SK-N-SH (cell line): ENCODE measurements around the gene POLA1. TPM values are rescaled to one million over a fixed set of nuclear protein-coding genes. Genes with fewer than 3 reads are reported as not detected.

Experiments used
- CTCF ChIA-PET: fragments of 300-600, 350-600 bp; formaldehyde crosslinking; extraction: SDS; loops from one replicate; lab custom pipeline; 2021; lab: Yijun Ruan, JAX
- POLR2A ChIA-PET: fragments of 350-600 bp; sonication (Branson Sonifier 250); formaldehyde crosslinking; extraction: SDS; loops from one replicate; lab custom pipeline; 2020; ENCODE audit warnings: antibody characterized with exemption, inconsistent platforms; lab: Yijun Ruan, JAX
- DNase-seq: peaks from one replicate; pipeline ENCODE4 v3.0.0; 2012
- H2AFZ ChIP-seq: fragments of 200-600 bp; sonication (generic); 2 replicates; pipeline ENCODE4 v1.8.1; 2016; ENCODE audit warnings: antibody characterized with exemption, mild to moderate bottlenecking, low read depth
- H3F3A ChIP-seq: fragments of 200-600 bp; sonication (generic); replicated peaks from 2 replicates; pipeline ENCODE3; 2016; ENCODE audit warnings: antibody characterized with exemption, mild to moderate bottlenecking; ENCODE audit not compliant: insufficient read depth
- H3K27ac ChIP-seq, 2 experiments: fragments of 200-500 bp in 1 of 2; fragments of 200-600 bp in 1 of 2; sonication (Bioruptor generic) in 1 of 2; sonication (generic), shearing (Covaris generic) in 1 of 2; 2 replicates each; pipeline versions ENCODE4 v1.5.1 to v1.6.1; 2014 to 2016; ENCODE audit warnings: low read depth in 2 of 2, inconsistent platforms in 1 of 2, low read length in 1 of 2, mild to moderate bottlenecking in 1 of 2, mixed read lengths in 1 of 2
- H3K27me3 ChIP-seq: fragments of 200-600 bp; sonication (generic), shearing (Covaris generic); 2 replicates; pipeline ENCODE4 v1.6.1; 2016; ENCODE audit warnings: mixed run types; ENCODE audit not compliant: insufficient read depth
- H3K36me3 ChIP-seq, 2 experiments: fragments of 200-500 bp in 1 of 2; fragments of 200-600 bp in 1 of 2; sonication (Bioruptor generic) in 1 of 2; sonication (generic) in 1 of 2; replicated peaks in 1 of 2; 2 replicates each; pipeline versions ENCODE3 to v1.5.1; 2014 to 2016; ENCODE audit warnings: low read length in 1 of 2, mild to moderate bottlenecking in 1 of 2; ENCODE audit not compliant: insufficient read depth in 2 of 2, control insufficient read depth in 1 of 2
- H3K4me1 ChIP-seq, 2 experiments: fragments of 200-500 bp in 1 of 2; fragments of 200-600 bp in 1 of 2; sonication (Bioruptor generic) in 1 of 2; sonication (generic), shearing (Covaris generic) in 1 of 2; 2 replicates each; pipeline versions ENCODE4 v1.5.1 to v1.6.1; 2014 to 2016; ENCODE audit warnings: low read depth in 1 of 2, low read length in 1 of 2, mixed run types in 1 of 2; ENCODE audit not compliant: insufficient read depth in 2 of 2, control insufficient read depth in 1 of 2
- H3K4me2 ChIP-seq: fragments of 200-600 bp; sonication (generic), shearing (Covaris generic); 2 replicates; pipeline ENCODE4 v1.6.1; 2017; ENCODE audit warnings: mixed run types
- H3K4me3 ChIP-seq, 2 experiments: fragments of 200-500 bp in 1 of 2; fragments of 200-600 bp in 1 of 2; sonication (Bioruptor generic) in 1 of 2; sonication (generic), shearing (Covaris generic) in 1 of 2; 2 replicates each; pipeline versions ENCODE4 v1.5.1 to v1.8.1; 2014 to 2016; ENCODE audit warnings: low read depth in 2 of 2, inconsistent platforms in 1 of 2, low read length in 1 of 2, mild to moderate bottlenecking in 1 of 2, mixed read lengths in 1 of 2, moderate library complexity in 1 of 2
- H3K79me2 ChIP-seq: fragments of 200-600 bp; sonication (generic); 2 replicates; pipeline ENCODE4 v1.8.1; 2017; ENCODE audit warnings: mild to moderate bottlenecking; ENCODE audit not compliant: insufficient read depth
- H3K9ac ChIP-seq: fragments of 200-600 bp; sonication (generic); 2 replicates; pipeline ENCODE4 v1.6.1; 2017; ENCODE audit warnings: mixed run types
- H3K9me2 ChIP-seq: fragments of 200-600 bp; sonication (generic); 2 replicates; pipeline ENCODE4 v1.6.1; 2017; ENCODE audit warnings: mixed run types
- H3K9me3 ChIP-seq: fragments of 200-600 bp; sonication (generic); 2 replicates; pipeline ENCODE4 v1.6.1; 2017; ENCODE audit warnings: mixed run types, mild to moderate bottlenecking, moderate library complexity
- H4K20me1 ChIP-seq: fragments of 200-600 bp; sonication (generic); 2 replicates; pipeline ENCODE4 v1.6.1; 2017; ENCODE audit warnings: mild to moderate bottlenecking, mixed run types; ENCODE audit not compliant: insufficient read depth
- CHD2 ChIP-seq: fragments of 150-350 bp; IDR thresholded peaks from 2 replicates; pipeline ENCODE4 v1.6.1; 2018; ENCODE audit warnings: low read length; ENCODE audit not compliant: partially characterized antibody
- EZH2phosphoT487 ChIP-seq: fragments of 200-600 bp; sonication (generic); IDR thresholded peaks from 2 replicates; pipeline ENCODE4 v1.6.1; 2017; ENCODE audit warnings: low read depth, mixed run types, mild to moderate bottlenecking, antibody characterized with exemption, moderate library complexity, borderline replicate concordance
- FOSL2 ChIP-seq: IDR thresholded peaks from 2 replicates; pipeline ENCODE4 v1.4.0; 2012; ENCODE audit warnings: low read depth, mild to moderate bottlenecking, moderate library complexity, borderline replicate concordance
- GATA2 ChIP-seq: sonication (generic); formaldehyde crosslinking; IDR thresholded peaks from 2 replicates; pipeline ENCODE4 v1.5.0; 2020; ENCODE audit warnings: mild to moderate bottlenecking, missing genetic modification reagents
- JUND ChIP-seq: IDR thresholded peaks from 2 replicates; pipeline ENCODE4 v1.4.0; 2012
- NFIC ChIP-seq: IDR thresholded peaks from 2 replicates; pipeline ENCODE4 v1.4.0; 2012; ENCODE audit warnings: borderline replicate concordance
- NRF1 ChIP-seq: IDR thresholded peaks from 2 replicates; pipeline ENCODE4 v1.6.1; 2012; ENCODE audit warnings: low read depth, mild to moderate bottlenecking, low read length
- RAD21 ChIP-seq: IDR thresholded peaks from 2 replicates; pipeline ENCODE4 v1.6.1; 2012; ENCODE audit warnings: mild to moderate bottlenecking, low read length
- RCOR1 ChIP-seq: fragments of 150-350 bp; IDR thresholded peaks from 2 replicates; pipeline ENCODE4 v1.6.1; 2017; ENCODE audit warnings: antibody characterized with exemption, low read length
- RFX5 ChIP-seq: IDR thresholded peaks from 2 replicates; pipeline ENCODE4 v1.6.1; 2012; ENCODE audit warnings: mild to moderate bottlenecking, improper control_type of control experiment, low read length
- SIN3A ChIP-seq: IDR thresholded peaks from 2 replicates; pipeline ENCODE4 v1.6.1; 2012; ENCODE audit warnings: low read depth, mild to moderate bottlenecking, low read length, moderate library complexity, borderline replicate concordance
- SMC3 ChIP-seq: IDR thresholded peaks from 2 replicates; pipeline ENCODE4 v1.6.1; 2012; ENCODE audit warnings: low read depth, low read length, improper control_type of control experiment
- TCF12 ChIP-seq: IDR thresholded peaks from 2 replicates; pipeline ENCODE4 v1.4.0; 2012
- YY1 ChIP-seq: IDR thresholded peaks from 2 replicates; pipeline ENCODE4 v1.4.0; 2012; ENCODE audit warnings: low read depth, mild to moderate bottlenecking
- ZBTB33 ChIP-seq: IDR thresholded peaks from 2 replicates; pipeline ENCODE4 v1.4.0; 2012; ENCODE audit warnings: low read depth, borderline replicate concordance
- WGBS: methylation state at CpG from one replicate; pipeline ENCODE4 v1.1.6; 2017; ENCODE audit warnings: low lambda C conversion rate; 5-methylcytosine and 5-hydroxymethylcytosine counted together
- polyA plus RNA-seq, 3 experiments: library from polyadenylated mRNA; depleted of rRNA; stranded (reverse); fragments of >200 nt; gene quantifications; 2 replicates each; pipeline ENCODE4 v1.2.3, GENCODE V29; 2012
- TF ChIP-seq, protein P1 (sequence below): IDR thresholded peaks from 2 replicates; pipeline ENCODE4 v1.6.1; 2012; ENCODE audit warnings: mild to moderate bottlenecking, low read depth, low read length, moderate library complexity
- TF ChIP-seq, protein P2 (sequence below): IDR thresholded peaks from 2 replicates; pipeline ENCODE4; 2012
- TF ChIP-seq, protein P3 (sequence below): fragments of 150-350 bp; IDR thresholded peaks from 2 replicates; pipeline ENCODE4 v1.6.1; 2017; ENCODE audit warnings: antibody characterized with exemption, low read length, low read depth, borderline replicate concordance
- TF ChIP-seq, protein P4 (sequence below): fragments of 200-600 bp; sonication (generic); IDR thresholded peaks from 2 replicates; pipeline ENCODE4 v1.6.1; 2017; ENCODE audit warnings: antibody characterized with exemption, mild to moderate bottlenecking, moderate library complexity

Gene POLA1
- polyA plus RNA-seq, 1 of the 3 experiments (the other 2 are of a cell fraction), result 2.8 TPM

- H3K9me2 ChIP-seq, result no peaks in the 10 kb centered on the region
- H2AFZ ChIP-seq, result no peak overlapping the region
- no peak for TF ChIP-seq ZBTB33
- TF ChIP-seq, protein P1, sequence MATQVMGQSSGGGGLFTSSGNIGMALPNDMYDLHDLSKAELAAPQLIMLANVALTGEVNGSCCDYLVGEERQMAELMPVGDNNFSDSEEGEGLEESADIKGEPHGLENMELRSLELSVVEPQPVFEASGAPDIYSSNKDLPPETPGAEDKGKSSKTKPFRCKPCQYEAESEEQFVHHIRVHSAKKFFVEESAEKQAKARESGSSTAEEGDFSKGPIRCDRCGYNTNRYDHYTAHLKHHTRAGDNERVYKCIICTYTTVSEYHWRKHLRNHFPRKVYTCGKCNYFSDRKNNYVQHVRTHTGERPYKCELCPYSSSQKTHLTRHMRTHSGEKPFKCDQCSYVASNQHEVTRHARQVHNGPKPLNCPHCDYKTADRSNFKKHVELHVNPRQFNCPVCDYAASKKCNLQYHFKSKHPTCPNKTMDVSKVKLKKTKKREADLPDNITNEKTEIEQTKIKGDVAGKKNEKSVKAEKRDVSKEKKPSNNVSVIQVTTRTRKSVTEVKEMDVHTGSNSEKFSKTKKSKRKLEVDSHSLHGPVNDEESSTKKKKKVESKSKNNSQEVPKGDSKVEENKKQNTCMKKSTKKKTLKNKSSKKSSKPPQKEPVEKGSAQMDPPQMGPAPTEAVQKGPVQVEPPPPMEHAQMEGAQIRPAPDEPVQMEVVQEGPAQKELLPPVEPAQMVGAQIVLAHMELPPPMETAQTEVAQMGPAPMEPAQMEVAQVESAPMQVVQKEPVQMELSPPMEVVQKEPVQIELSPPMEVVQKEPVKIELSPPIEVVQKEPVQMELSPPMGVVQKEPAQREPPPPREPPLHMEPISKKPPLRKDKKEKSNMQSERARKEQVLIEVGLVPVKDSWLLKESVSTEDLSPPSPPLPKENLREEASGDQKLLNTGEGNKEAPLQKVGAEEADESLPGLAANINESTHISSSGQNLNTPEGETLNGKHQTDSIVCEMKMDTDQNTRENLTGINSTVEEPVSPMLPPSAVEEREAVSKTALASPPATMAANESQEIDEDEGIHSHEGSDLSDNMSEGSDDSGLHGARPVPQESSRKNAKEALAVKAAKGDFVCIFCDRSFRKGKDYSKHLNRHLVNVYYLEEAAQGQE, result no peak
- no peak for TF ChIP-seq GATA2 (CRISPR knock-in tag)
- TF ChIP-seq CHD2, result no peak
- TF ChIP-seq, protein P2, sequence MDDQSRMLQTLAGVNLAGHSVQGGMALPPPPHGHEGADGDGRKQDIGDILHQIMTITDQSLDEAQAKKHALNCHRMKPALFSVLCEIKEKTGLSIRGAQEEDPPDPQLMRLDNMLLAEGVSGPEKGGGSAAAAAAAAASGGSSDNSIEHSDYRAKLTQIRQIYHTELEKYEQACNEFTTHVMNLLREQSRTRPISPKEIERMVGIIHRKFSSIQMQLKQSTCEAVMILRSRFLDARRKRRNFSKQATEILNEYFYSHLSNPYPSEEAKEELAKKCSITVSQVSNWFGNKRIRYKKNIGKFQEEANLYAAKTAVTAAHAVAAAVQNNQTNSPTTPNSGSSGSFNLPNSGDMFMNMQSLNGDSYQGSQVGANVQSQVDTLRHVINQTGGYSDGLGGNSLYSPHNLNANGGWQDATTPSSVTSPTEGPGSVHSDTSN, result no peak
- TF ChIP-seq, protein P3, sequence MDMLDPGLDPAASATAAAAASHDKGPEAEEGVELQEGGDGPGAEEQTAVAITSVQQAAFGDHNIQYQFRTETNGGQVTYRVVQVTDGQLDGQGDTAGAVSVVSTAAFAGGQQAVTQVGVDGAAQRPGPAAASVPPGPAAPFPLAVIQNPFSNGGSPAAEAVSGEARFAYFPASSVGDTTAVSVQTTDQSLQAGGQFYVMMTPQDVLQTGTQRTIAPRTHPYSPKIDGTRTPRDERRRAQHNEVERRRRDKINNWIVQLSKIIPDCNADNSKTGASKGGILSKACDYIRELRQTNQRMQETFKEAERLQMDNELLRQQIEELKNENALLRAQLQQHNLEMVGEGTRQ, result no peak
- no peak for TF ChIP-seq YY1
- TF ChIP-seq EZH2phosphoT487, result no peak
- TF ChIP-seq, protein P4, sequence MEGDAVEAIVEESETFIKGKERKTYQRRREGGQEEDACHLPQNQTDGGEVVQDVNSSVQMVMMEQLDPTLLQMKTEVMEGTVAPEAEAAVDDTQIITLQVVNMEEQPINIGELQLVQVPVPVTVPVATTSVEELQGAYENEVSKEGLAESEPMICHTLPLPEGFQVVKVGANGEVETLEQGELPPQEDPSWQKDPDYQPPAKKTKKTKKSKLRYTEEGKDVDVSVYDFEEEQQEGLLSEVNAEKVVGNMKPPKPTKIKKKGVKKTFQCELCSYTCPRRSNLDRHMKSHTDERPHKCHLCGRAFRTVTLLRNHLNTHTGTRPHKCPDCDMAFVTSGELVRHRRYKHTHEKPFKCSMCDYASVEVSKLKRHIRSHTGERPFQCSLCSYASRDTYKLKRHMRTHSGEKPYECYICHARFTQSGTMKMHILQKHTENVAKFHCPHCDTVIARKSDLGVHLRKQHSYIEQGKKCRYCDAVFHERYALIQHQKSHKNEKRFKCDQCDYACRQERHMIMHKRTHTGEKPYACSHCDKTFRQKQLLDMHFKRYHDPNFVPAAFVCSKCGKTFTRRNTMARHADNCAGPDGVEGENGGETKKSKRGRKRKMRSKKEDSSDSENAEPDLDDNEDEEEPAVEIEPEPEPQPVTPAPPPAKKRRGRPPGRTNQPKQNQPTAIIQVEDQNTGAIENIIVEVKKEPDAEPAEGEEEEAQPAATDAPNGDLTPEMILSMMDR, result no peak
- no peak for TF ChIP-seq RAD21
- no peak for TF ChIP-seq JUND
- no peak for TF ChIP-seq TCF12
- TF ChIP-seq SIN3A, result no peak
- no peak for TF ChIP-seq RFX5
- TF ChIP-seq NRF1, result no peak
- no peak for TF ChIP-seq SMC3
- no peak for TF ChIP-seq NFIC
- TF ChIP-seq RCOR1, result no peak
- TF ChIP-seq FOSL2, result no peak
- H3K4me1 ChIP-seq, result no peaks in the 10 kb centered on the region
- H3K4me2 ChIP-seq, result no peak overlapping the region
- H4K20me1 ChIP-seq, result no peaks in the 10 kb centered on the region; the same call in 1 of the 2 replicates
- no peak overlapping the region for H3K4me3 ChIP-seq
- WGBS, result 46% methylated on average over 4 of the region's 4 CpGs
- no peak for DNase-seq
- no peaks in the 10 kb centered on the region for H3F3A ChIP-seq
- H3K9ac ChIP-seq, result no peak overlapping the region
- CTCF ChIA-PET, result interaction anchor here (1.0 to 2.7 kb wide), 5 partner anchors 12 to 285 kb away, joined by 3 to 17 read pairs (median 4); no protein-coding TSS in a partner anchor
- H3K27me3 ChIP-seq, result no peaks in the 10 kb centered on the region
- H3K27ac ChIP-seq, result no peak overlapping the region
- no peaks in the 10 kb centered on the region for H3K36me3 ChIP-seq
- POLR2A ChIA-PET, result no interaction called here
- H3K79me2 ChIP-seq, result no peaks in the 10 kb centered on the region
- no peaks in the 10 kb centered on the region for H3K9me3 ChIP-seq
Observed at GRCh38 chrX:24859211-24859841, 165.6 kb downstream of the POLA1 start.
